ENCODE measurements around the gene CDC42EP1. TPM values are rescaled to one million over a fixed set of nuclear protein-coding genes. Genes with fewer than 3 reads are reported as not detected.

Gene CDC42EP1
- total and polyA plus RNA-seq, 2 experiments from 2014 or later: 7.7 to 10.2 TPM

- TF ChIP-seq ZNF462 (CRISPR knock-in tag; IDR thresholded peaks at IDR 0.05): no peak
- no peak for TF ChIP-seq STAT1 (IDR thresholded peaks at IDR 0.05; ENCODE audit: unreplicated experiment)
- TF ChIP-seq CTCF (conservative IDR thresholded peaks at IDR 0.05; ENCODE audit: low read depth in 2 of 2): no peak
- no peak for TF ChIP-seq JUNB (IDR thresholded peaks at IDR 0.05; ENCODE audit: unreplicated experiment)
- TF ChIP-seq POLR2AphosphoS5 (IDR thresholded peaks at IDR 0.05; ENCODE audit: low read depth): no peak
- TF ChIP-seq EZH2phosphoT487 (IDR thresholded peaks at IDR 0.05; ENCODE audit: unreplicated experiment): no peak
- TF ChIP-seq ZNF331 (CRISPR knock-in tag; IDR thresholded peaks at IDR 0.05; ENCODE audit: low read depth): no peak
- TF ChIP-seq CREB1 (CRISPR knock-in tag; IDR thresholded peaks at IDR 0.05; ENCODE audit: low read depth): no peak
- TF ChIP-seq ETS1 (IDR thresholded peaks at IDR 0.05): no peak
Measured at GRCh38 chr22:37617431-37617830, 57.2 kb downstream of the CDC42EP1 start (continued).
